GM19455 (cell line): ENCODE measurements around the gene MEFV.
"Not testable (repeated sequence)": the region's sequence is repeated elsewhere in the genome, so short reads cannot be mapped to it uniquely, and the experiment has no call there.

Experiments
- ATAC-seq: cut with Tn5 transposase; IDR thresholded peaks from one replicate; pipeline ENCODE4 v1.9.1; 2021; ENCODE audit not compliant: unreplicated experiment

The MEFV gene

GRCh38 chr16:3220839-3221238 lies 35.6 kb downstream of the MEFV start:
- no peak for ATAC-seq

DNA sequence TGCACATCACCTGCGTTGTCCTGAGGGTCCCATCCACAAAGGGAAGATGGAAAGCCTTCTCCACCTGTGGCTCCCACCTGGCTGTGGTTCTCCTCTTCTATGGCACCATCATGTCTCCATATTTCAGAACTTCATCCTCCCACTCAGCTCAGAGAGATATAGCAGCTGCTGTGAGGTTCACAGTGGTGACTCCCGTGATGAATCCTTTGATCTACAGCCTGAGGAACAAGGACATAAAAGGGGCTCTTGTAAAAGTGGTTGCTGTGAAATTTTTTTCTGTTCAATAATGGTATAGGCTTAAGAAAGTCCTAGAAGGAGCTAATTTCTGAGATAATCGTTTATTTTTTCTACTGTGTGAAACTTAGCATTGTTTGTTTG lies 40.2 kb downstream of the MEFV start:
- ATAC-seq = no peak

DNA sequence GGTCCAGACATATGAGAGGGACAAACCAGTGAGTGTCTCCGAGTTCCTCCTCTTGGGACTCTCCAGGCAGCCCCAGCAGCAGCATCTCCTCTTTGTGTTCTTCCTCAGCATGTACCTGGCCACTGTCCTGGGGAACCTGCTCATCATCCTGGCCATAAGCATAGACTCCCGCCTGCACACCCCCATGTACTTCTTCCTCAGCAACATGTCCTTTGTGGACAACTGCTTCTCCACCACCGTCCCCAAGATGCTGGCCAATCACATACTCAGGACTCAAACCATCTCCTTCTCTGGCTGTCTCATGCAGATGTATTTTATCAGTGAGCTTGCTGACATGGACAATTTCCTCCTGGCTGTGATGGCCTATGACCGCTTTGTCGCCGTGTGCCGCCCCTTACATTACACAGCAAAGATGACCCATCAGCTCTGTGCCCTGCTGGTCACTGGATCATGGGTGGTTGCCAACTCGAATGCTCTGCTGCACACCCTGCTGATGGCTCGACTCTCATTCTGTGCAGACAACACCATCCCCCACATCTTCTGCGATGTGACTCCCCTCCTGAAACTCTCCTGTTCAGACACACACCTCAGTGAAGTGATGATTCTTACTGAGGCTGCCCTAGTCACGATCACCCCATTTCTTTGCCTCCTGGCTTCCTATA lies 40.7 kb downstream of the MEFV start:
- ATAC-seq = no peak

DNA sequence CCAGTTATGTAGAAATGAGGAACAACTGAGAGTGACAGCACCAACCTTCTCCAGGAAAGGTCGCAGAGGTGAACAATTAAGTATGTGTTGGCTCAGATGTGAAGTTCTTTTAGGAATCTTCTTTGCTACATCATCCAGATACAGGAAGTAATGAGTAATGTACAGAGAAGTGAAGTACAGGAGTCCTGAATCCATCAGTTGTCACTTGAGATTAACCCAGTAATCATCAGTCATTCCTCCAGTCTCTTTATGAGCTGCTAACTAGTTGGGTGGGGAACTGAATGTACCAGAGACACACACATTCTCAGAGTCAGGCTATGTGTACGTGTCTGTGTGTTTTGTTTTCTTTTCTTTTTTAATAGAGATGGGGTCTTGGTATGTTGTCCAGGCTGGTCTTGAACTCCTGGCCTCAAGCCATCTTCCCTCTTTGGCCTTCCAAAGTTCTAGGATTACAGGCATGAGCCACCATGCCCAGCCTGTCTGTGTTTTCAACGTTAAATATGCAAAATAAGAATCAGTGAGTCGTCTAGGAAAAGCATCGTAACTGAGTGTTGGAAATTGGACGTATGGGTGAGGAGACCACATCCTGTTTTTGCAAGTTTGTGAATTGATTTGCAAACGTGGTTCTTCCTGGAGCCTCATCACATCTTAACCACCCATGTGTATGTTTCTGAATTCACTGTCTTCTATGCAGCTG lies 41.4 kb downstream of the MEFV start:
- no peak for ATAC-seq

DNA sequence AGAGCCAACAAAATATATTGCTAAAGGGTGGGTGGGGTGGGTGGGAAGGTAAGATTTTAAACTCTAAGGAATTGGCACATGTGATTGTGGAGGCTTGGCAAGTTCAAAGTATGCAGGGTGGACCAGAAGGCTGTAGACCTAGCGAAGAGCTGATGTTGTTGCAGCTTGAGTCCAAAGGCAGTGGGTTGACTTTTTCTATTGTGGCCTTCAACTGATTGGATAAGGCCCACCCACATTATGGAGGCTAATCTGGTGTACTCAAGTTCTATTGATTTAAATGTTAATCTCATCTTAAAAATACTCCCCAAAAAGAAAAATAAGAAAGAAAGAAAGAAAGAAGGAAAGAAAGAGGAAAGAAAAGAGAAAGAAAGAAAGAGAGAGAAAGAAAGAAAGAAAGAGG lies 43.9 kb downstream of the MEFV start:
- ATAC-seq = no peak

DNA sequence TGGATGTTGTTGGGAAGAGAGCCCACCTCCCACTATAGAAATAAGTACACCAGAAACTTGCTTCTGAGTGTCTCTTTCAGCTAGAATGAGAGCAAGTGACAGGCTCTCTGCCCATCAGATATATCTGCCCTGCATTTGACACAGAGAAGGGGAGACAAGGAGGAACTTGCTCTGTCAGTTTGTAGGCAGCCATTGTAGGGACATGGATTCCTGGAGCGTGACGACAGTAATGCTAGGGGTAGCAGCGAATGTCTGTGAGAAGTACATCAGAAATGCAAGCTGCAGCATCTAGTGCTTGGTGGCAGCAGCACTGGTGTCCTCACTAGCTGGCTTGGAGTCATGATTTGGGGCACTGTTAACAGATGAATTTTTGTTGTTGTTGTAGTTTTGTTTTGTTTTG lies 44.4 kb downstream of the MEFV start:
- no peak for ATAC-seq

DNA sequence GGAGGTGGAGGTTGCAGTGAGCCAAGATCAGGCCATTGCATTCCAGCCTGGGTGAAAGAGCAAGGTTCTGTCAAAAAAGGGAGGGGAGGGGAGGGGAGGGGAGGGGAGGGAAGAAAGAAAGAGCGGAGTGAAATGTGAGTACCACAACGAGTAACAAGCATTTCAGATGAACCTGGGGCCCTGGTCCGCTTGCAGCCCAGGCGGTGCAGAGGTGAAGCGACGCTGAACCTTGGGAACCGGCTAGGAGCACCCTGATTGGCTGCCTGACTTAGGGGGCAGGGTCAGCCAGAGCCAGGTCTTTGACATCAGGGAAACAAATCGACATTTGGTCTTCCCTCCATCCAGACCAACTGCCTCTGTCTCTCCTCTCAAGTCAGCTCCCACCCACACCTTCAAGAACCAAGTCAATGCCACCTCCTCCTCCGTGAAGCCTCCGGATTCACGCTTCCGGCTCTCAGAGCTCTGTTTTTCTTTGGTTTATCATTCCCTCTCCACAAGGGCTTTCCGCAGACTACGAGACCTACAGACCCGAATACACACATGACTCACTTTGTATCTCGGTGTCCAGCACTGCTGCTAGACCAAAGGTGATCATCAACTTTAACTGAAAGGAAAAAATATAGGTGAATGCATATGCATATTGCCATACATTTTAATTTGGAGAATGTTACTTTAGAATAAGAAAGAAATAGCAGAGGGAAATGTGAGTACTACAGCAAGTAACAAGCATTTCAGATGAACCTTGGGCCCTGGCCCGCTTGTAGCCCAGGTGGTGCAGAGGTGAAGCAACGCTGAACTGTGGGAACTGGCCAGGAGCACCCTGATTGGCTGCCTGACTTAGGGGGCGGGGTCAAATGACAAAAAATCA lies 49.1 kb downstream of the MEFV start:
- ATAC-seq = no peak

GRCh38 chr16:3205939-3206338 lies 50.5 kb downstream of the MEFV start:
- not testable (repeated sequence) for ATAC-seq

- ATAC-seq = no peak
Observed at GRCh38 chr16:3202903-3203539, 53.4 kb downstream of the MEFV start.

GRCh38 chr16:3198334-3199072 lies 57.9 kb downstream of the MEFV start:
- no peak for ATAC-seq

DNA sequence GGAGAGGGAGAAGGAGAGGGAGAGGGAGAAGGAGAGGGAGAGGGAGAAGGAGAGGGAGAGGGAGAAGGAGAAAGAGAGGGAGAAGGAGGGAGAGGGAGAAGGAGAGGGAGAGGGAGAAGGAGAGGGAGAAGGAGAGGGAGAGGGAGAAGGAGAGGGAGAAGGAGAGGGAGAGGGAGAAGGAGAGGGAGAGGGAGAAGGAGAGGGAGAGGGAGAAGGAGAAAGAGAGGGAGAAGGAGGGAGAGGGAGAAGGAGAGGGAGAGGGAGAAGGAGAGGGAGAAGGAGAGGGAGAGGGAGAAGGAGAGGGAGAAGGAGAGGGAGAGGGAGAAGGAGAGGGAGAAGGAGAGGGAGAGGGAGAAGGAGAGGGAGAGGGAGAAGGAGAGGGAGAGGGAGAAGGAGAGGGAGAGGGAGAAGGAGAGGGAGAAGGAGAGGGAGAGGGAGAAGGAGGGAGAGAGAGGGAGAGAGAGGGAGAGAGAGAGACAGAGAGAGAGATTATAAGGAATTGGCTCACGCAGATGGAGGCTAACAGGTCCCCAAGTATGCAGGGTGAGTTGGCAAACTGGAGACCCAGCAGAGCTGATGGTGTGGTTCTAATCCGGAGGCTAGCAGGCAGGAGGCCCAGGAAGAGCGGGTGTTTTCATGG lies 58.6 kb downstream of the MEFV start:
- not testable (repeated sequence) for ATAC-seq

GRCh38 chr16:3195975-3196374 lies 60.5 kb downstream of the MEFV start:
- ATAC-seq = no peak

GRCh38 chr16:3194792-3195191 lies 61.6 kb downstream of the MEFV start:
- no peak for ATAC-seq

DNA sequence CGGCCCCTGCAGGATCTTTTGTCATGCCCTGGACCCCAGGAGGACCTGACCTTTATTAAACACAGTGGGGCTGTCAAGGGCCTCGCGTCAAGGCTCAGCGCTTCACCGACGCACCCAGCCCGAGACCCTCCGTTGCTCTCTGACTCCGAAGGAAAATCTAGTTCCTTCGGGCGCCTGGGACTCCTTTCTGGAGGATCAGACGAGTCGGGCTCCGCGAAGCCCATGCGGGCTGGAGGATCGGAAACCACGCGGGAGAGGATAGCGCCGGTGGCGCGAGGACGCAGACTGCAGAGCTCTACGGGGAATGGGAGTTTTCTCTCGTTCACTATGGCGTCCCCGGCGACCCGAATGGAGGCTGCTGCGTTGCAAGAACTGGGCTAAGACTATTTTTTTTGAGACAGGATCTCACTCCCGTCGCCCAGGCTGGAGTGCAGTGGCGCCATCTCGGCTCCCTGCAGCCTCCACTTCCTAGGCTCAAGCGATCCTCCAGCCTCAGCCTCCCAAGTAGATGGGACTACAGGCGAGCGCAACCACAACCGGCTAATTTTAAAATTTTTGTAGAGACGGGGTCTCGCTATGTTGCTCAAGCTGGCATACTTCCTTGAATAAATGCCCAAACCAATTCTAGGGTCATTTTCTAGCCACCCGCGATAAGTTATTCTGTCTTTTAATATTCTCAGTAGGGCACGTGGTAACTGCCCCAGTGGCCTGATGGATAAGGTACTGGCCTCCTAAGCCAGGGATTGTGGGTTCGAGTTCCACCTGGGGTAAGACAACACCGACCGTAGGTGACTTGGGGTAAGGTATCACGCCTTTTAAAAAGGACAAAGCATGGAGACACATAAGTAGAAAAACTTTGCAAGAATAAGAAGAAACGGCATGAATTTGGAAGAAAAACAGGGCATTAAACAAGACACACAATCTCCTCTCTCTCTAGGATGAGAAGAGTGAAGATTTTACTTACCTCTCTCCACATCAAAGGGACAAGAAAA lies 62.9 kb downstream of the MEFV start:
- no peak for ATAC-seq

- no peak for ATAC-seq
Observed at GRCh38 chr16:3192476-3193019, 63.9 kb downstream of the MEFV start.
